Testis (tissue), 2 donors: ENCODE data around the gene PLXDC2.

Experiments used
- POLR2A ChIP-seq: fragments of 450-650 bp; IDR thresholded peaks from one replicate; pipeline ENCODE4 v1.6.1; 2017; ENCODE audit warnings: antibody characterized with exemption, mild to moderate bottlenecking, moderate library complexity
- TF ChIP-seq, protein P1 (sequence below), 3 experiments: fragments of 450-650 bp in 2 of 3; fragments of 200-600 bp in 1 of 3; sonication (generic) in 1 of 3; IDR thresholded peaks; one replicate each; pipeline ENCODE4 v1.5.1; 2016 to 2019; ENCODE audit warnings: antibody characterized with exemption in 3 of 3, mild to moderate bottlenecking in 2 of 3, moderate library complexity in 1 of 3

- TF ChIP-seq, protein P1, sequence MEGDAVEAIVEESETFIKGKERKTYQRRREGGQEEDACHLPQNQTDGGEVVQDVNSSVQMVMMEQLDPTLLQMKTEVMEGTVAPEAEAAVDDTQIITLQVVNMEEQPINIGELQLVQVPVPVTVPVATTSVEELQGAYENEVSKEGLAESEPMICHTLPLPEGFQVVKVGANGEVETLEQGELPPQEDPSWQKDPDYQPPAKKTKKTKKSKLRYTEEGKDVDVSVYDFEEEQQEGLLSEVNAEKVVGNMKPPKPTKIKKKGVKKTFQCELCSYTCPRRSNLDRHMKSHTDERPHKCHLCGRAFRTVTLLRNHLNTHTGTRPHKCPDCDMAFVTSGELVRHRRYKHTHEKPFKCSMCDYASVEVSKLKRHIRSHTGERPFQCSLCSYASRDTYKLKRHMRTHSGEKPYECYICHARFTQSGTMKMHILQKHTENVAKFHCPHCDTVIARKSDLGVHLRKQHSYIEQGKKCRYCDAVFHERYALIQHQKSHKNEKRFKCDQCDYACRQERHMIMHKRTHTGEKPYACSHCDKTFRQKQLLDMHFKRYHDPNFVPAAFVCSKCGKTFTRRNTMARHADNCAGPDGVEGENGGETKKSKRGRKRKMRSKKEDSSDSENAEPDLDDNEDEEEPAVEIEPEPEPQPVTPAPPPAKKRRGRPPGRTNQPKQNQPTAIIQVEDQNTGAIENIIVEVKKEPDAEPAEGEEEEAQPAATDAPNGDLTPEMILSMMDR (IDR thresholded peaks at IDR 0.05) = no peak
- TF ChIP-seq POLR2A = no peak
Observed at GRCh38 chr10:20100171-20100570, 283.9 kb downstream of the PLXDC2 start.
